ENCODE data around the gene TROAP. TPM values are rescaled to one million over a fixed set of nuclear protein-coding genes. Genes with fewer than 3 reads are reported as not detected.

Gene TROAP
- total and polyA plus RNA-seq, 9 of the 15 experiments (the other 6 are each of a cell fraction or from before 2014, with no cell fraction given) = 46.4 to 171 (median 59.8) TPM

DNA sequence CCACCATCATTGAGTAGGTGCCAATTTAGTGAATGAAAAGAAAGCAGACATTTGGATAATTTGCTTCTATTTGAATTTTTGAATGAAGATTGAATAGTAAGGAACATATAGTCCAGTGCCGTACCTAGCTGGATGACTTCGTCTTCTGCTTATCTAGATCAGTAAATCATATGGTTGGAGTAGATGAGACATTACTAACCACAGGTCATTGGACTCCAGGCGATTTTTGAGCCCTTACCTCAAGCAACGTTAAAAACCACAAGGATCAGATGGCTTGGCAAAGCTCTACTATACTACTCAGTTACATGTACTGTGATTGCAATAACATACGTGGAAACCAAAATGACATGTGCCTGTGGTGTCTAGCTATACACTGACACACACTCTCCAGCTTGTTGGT lies 42.5 kb downstream of the TROAP start:
- H3K9me1 ChIP-seq (ENCODE audit: control insufficient read depth, insufficient read depth, low read length) = no peaks in the 10 kb centered on the region
- peak; percentile 54 for FAIRE-seq
- H3K4me3 ChIP-seq = no peak overlapping the region
- no peaks in the 10 kb centered on the region for H3K36me3 ChIP-seq (ENCODE audit: control insufficient read depth, insufficient read depth, low read length)
- no peak overlapping the region for H2AFZ ChIP-seq (ENCODE audit: low read depth, low read length)
- no peaks in the 10 kb centered on the region for H3K9me3 ChIP-seq (replicated peaks; ENCODE audit: control insufficient read depth, insufficient read depth, low read depth, low read length)
- H3K9ac ChIP-seq (ENCODE audit: insufficient read depth in 1 of 2, low read depth in 2 of 2, low read length in 2 of 2) = no peak overlapping the region
- ATAC-seq = no peak
- no TSS peak for BruUV-seq (replicated peaks)
- intact Hi-C loops (cut with micrococcal nuclease) = loop anchor here (5.0 kb wide), 1 partner anchor 57 kb away; no protein-coding TSS in a partner anchor
- DNase-seq (ENCODE audit: extremely low read depth in 1 of 4, low spot score in 3 of 4) = peak; percentile 29 to 60 (median 32)
- CTCF ChIA-PET (ENCODE audit: low intra/inter-chr PET ratio) = interaction anchor here (1.1 kb wide), 1 partner anchor 148 kb away, joined by 3 read pairs; no protein-coding TSS in a partner anchor
- peaks cover 34% of the 10 kb centered on the region for H3K79me2 ChIP-seq (ENCODE audit: control insufficient read depth, insufficient read depth, low read length)
- peaks cover 12 to 25% of the 10 kb centered on the region in 2 experiments; a peak in 3 of 5 replicates for H3K4me1 ChIP-seq (replicated peaks in 1 of 2; ENCODE audit: control insufficient read depth in 2 of 2, insufficient read depth in 2 of 2, low read length in 2 of 2)
- H3K4me2 ChIP-seq (ENCODE audit: insufficient read depth, low read length) = peak overlapping the region; percentile 6; the same call in 1 of the 2 replicates
- no peaks in the 10 kb centered on the region for H3K27me3 ChIP-seq (ENCODE audit: control insufficient read depth in 2 of 2, insufficient read depth in 2 of 2, low read length in 2 of 2)
- POLR2A ChIA-PET = interaction anchor here (0.6 to 3.4 kb wide), 9 partner anchors 11 to 376 kb away, joined by 3 to 17 read pairs (median 3); partner anchors contain the start of gene TMBIM6
- in situ Hi-C loops (cut with MboI) = no loop called here
- WGBS (ENCODE audit: insufficient coverage, low coverage, missing lambda C conversion rate) = 1% methylated on average over 5 of the region's 5 CpGs
- H4K20me1 ChIP-seq (replicated peaks; ENCODE audit: control insufficient read depth, insufficient read depth, low read length) = no peaks in the 10 kb centered on the region
- no peak overlapping the region for H3K27ac ChIP-seq (ENCODE audit: extremely low read depth, low read depth, low read length)
- TF ChIP-seq, protein P1, sequence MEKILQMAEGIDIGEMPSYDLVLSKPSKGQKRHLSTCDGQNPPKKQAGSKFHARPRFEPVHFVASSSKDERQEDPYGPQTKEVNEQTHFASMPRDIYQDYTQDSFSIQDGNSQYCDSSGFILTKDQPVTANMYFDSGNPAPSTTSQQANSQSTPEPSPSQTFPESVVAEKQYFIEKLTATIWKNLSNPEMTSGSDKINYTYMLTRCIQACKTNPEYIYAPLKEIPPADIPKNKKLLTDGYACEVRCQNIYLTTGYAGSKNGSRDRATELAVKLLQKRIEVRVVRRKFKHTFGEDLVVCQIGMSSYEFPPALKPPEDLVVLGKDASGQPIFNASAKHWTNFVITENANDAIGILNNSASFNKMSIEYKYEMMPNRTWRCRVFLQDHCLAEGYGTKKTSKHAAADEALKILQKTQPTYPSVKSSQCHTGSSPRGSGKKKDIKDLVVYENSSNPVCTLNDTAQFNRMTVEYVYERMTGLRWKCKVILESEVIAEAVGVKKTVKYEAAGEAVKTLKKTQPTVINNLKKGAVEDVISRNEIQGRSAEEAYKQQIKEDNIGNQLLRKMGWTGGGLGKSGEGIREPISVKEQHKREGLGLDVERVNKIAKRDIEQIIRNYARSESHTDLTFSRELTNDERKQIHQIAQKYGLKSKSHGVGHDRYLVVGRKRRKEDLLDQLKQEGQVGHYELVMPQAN (IDR thresholded peaks at IDR 0.05; ENCODE audit: borderline replicate concordance) = no peak
- TF ChIP-seq CCNT2 (IDR thresholded peaks at IDR 0.05; ENCODE audit: borderline replicate concordance, extremely low read depth, insufficient read length, low read depth, low read length) = peak; percentile 59
- TF ChIP-seq CHD1 (IDR thresholded peaks at IDR 0.05; ENCODE audit: low read length) = no peak
- no peak for TF ChIP-seq SRSF7 (optimal IDR thresholded peaks at IDR 0.05; ENCODE audit: low read depth, low read length)
- no peak for TF ChIP-seq MAZ (CRISPR knock-in tag; conservative IDR thresholded peaks at IDR 0.05 in 1 of 2, IDR thresholded peaks at IDR 0.05 in 1 of 2)
- no peak for TF ChIP-seq KLF1 (tag; IDR thresholded peaks at IDR 0.05)
- no peak for TF ChIP-seq HMG20B (CRISPR knock-in tag; IDR thresholded peaks at IDR 0.05)
- TF ChIP-seq RBM39 (optimal IDR thresholded peaks at IDR 0.05; ENCODE audit: low read depth, low read length) = no peak
- TF ChIP-seq KDM1A (IDR thresholded peaks at IDR 0.05) = peak; percentile 80 to 83
- TF ChIP-seq, protein P2, sequence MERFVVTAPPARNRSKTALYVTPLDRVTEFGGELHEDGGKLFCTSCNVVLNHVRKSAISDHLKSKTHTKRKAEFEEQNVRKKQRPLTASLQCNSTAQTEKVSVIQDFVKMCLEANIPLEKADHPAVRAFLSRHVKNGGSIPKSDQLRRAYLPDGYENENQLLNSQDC (CRISPR knock-in tag; IDR thresholded peaks at IDR 0.05) = no peak
- TF ChIP-seq, protein P3, sequence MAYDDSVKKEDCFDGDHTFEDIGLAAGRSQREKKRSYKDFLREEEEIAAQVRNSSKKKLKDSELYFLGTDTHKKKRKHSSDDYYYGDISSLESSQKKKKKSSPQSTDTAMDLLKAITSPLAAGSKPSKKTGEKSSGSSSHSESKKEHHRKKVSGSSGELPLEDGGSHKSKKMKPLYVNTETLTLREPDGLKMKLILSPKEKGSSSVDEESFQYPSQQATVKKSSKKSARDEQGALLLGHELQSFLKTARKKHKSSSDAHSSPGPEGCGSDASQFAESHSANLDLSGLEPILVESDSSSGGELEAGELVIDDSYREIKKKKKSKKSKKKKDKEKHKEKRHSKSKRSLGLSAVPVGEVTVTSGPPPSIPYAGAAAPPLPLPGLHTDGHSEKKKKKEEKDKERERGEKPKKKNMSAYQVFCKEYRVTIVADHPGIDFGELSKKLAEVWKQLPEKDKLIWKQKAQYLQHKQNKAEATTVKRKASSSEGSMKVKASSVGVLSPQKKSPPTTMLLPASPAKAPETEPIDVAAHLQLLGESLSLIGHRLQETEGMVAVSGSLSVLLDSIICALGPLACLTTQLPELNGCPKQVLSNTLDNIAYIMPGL (CRISPR knock-in tag; IDR thresholded peaks at IDR 0.05) = no peak; the same call in 1 of the 2 replicates
- TF ChIP-seq, protein P4, sequence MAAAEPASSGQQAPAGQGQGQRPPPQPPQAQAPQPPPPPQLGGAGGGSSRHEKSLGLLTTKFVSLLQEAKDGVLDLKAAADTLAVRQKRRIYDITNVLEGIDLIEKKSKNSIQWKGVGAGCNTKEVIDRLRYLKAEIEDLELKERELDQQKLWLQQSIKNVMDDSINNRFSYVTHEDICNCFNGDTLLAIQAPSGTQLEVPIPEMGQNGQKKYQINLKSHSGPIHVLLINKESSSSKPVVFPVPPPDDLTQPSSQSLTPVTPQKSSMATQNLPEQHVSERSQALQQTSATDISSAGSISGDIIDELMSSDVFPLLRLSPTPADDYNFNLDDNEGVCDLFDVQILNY (CRISPR knock-in tag; IDR thresholded peaks at IDR 0.05) = no peak
- TF ChIP-seq, protein P5, sequence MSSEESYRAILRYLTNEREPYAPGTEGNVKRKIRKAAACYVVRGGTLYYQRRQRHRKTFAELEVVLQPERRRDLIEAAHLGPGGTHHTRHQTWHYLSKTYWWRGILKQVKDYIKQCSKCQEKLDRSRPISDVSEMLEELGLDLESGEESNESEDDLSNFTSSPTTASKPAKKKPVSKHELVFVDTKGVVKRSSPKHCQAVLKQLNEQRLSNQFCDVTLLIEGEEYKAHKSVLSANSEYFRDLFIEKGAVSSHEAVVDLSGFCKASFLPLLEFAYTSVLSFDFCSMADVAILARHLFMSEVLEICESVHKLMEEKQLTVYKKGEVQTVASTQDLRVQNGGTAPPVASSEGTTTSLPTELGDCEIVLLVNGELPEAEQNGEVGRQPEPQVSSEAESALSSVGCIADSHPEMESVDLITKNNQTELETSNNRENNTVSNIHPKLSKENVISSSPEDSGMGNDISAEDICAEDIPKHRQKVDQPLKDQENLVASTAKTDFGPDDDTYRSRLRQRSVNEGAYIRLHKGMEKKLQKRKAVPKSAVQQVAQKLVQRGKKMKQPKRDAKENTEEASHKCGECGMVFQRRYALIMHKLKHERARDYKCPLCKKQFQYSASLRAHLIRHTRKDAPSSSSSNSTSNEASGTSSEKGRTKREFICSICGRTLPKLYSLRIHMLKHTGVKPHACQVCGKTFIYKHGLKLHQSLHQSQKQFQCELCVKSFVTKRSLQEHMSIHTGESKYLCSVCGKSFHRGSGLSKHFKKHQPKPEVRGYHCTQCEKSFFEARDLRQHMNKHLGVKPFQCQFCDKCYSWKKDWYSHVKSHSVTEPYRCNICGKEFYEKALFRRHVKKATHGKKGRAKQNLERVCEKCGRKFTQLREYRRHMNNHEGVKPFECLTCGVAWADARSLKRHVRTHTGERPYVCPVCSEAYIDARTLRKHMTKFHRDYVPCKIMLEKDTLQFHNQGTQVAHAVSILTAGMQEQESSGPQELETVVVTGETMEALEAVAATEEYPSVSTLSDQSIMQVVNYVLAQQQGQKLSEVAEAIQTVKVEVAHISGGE (CRISPR knock-in tag; IDR thresholded peaks at IDR 0.05) = no peak

All from K562 (cell line).